Stimulated activated naive CD8-positive, alpha-beta T cell treated with anti-CD3 and anti-CD28 coated beads, Interleukin-15, Interleukin-2, amounts not matched to agents 100 ng/mL and 50 ng/mL, for 24 hours (primary cell): ENCODE data around the gene KLF9.

Source experiments
- H3K27ac Mint-ChIP-seq: one replicate; pipeline ENCODE4 v1.8.0; 2021; ENCODE audit warnings: mild to moderate bottlenecking, mixed read lengths
- H3K27me3 Mint-ChIP-seq: one replicate; pipeline ENCODE4 v1.8.0; 2021; ENCODE audit warnings: mixed read lengths
- H3K36me3 Mint-ChIP-seq: one replicate; pipeline ENCODE4 v1.8.0; 2021; ENCODE audit warnings: low read depth, mixed read lengths
- H3K4me1 Mint-ChIP-seq: one replicate; pipeline ENCODE4 v1.8.0; 2021; ENCODE audit warnings: low read depth, mixed read lengths
- H3K4me3 Mint-ChIP-seq: one replicate; pipeline ENCODE4 v1.8.0; 2021; ENCODE audit warnings: mild to moderate bottlenecking, mixed read lengths
- H3K9me3 Mint-ChIP-seq: one replicate; pipeline ENCODE4 v1.8.0; 2021; ENCODE audit warnings: mixed read lengths

Gene KLF9

DNA sequence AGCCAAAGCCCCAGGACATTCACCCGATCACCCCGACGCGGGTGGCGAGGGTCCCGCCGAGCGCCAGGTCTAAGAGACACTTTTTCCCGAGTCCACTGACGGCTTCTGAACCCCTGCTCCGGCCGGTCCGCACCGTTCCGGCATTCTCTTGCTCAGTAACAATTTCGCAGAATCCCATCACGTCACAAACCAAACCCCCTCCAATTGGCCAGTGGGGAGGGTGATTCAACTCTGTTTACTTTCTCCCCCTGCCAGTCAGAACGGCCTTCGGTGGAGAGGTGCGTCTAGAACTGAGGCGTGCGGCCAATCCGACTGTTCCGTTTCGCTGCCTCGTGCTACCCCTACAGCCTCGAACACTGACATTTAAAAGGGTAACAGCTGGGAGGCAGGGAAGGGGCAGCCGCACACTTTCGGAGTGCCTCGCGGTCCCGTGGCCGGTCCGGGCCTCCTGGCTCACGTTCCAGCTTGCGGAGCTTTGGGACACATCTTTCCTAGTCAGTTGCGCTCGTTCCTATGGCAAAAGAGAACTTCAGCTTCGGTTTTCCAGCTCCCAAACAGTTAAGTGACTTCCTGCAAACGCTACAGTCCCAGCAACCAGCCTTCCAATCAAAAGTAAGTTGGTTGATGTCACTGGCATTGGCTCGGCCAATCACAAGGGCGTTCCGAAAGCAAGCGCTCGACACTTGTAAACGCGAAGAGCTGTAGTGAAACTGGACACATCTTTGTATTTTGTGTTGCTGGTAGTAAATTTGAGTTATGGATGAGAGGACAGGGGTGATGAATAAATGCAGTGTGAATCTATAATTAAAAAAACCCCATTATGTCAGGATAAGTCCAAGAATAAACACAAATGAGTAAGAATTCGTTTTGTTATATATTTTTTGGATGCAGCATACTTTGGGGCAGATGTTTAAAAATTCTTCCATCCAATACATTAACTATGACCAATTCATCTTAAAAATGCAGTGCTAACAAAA, at the start of gene KLF9:
Gene KLF9, minus strand, starts transcription at position 859 of the 977 bp plus-strand sequence. CDS start 1,294 bp downstream, outside the sequence.
- Mint-ChIP-seq H3K4me3 (peak within 1 kb of the TSS; percentile 94), H3K4me1 (peaks cover 57% of the 10 kb centered on the region)

DNA sequence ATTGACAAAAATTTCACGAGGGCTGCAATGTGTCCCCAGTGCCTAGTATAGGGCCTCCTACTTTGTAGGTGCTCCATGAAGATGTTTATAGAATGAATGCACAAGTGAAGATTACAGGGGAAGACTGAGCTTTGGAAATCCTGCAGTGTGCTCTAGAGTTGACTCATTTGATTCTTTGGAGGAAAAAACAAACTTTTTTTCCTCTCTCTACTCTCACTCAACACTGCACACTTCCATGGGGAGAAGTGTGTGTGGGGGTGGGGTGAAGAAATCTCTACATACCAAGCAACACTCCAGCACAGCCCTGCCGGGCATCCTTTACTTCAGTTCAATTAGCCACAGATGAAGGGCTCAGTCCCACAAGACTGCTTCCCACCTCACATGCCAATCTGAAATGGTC, 49.4 kb upstream of the KLF9 start:
- Mint-ChIP-seq H3K36me3 (no peaks in the 10 kb centered on the region), H3K27me3 (no peaks in the 10 kb centered on the region), H3K9me3 (no peaks in the 10 kb centered on the region), H3K4me1 (peaks cover 38% of the 10 kb centered on the region), H3K4me3 (no peak overlapping the region), H3K27ac (no peak overlapping the region)

More for the DNA sequence above, at the start of gene KLF9:
- H3K36me3 Mint-ChIP-seq = no peaks in the 10 kb centered on the region
- H3K27ac Mint-ChIP-seq = peak within 1 kb of the TSS; percentile 96
- no peaks in the 10 kb centered on the region for H3K9me3 Mint-ChIP-seq
- no peaks in the 10 kb centered on the region for H3K27me3 Mint-ChIP-seq

DNA sequence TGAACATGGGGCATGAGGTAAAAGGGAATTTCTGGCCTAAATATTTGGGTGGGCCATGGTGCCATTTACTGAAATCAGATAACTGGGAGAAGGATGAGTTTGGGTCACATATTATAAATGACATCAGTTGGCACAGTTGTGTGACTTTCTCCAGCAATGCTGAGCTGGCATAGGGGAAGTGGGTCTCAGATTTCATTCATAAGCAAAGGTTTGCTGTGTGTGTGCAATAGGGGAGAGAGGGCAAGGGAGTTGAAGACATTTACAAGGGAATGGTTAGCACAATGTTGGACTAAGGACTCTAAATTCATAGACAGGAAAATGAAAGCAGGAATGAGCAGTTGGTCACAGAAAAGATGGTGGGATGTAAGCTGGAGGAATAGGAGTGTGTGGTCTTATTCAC, 47.8 kb upstream of the KLF9 start:
- no peaks in the 10 kb centered on the region for H3K9me3 Mint-ChIP-seq
- no peak overlapping the region for H3K27ac Mint-ChIP-seq
- no peaks in the 10 kb centered on the region for H3K27me3 Mint-ChIP-seq
- no peaks in the 10 kb centered on the region for H3K36me3 Mint-ChIP-seq
- no peak overlapping the region for H3K4me3 Mint-ChIP-seq
- peaks cover 23% of the 10 kb centered on the region for H3K4me1 Mint-ChIP-seq

- no peak overlapping the region for H3K27ac Mint-ChIP-seq
- H3K27me3 Mint-ChIP-seq = no peaks in the 10 kb centered on the region
- H3K4me1 Mint-ChIP-seq = no peaks in the 10 kb centered on the region
- no peaks in the 10 kb centered on the region for H3K9me3 Mint-ChIP-seq
- no peaks in the 10 kb centered on the region for H3K36me3 Mint-ChIP-seq
- no peak overlapping the region for H3K4me3 Mint-ChIP-seq
Observed at GRCh38 chr9:70457235-70457634, 42.8 kb upstream of the KLF9 start.

- Mint-ChIP-seq H3K4me1 (no peaks in the 10 kb centered on the region), H3K27me3 (no peaks in the 10 kb centered on the region), H3K9me3 (no peaks in the 10 kb centered on the region), H3K27ac (no peak overlapping the region), H3K4me3 (no peak overlapping the region), H3K36me3 (no peaks in the 10 kb centered on the region)
Observed at GRCh38 chr9:70455993-70456704, 41.7 kb upstream of the KLF9 start.

DNA sequence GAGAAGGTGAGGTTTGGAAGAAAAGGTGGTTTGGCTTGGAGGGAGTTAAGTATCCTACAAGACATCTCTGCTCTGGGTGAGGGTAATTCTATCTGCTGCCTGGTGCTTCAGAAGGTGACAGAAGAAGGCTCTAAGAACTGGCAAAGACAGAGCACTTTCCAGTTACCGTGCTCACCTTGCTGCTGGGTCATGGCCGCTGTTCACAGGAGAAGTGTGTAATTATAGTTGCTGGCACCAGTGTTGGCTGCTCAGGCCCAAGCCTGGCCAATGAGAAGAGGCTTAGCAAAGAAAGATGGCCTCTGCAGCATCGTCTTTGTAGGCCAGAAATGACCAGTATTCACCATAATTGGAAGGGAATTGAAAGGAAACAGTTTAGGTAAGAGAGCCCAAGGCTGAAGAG, 37.9 kb upstream of the KLF9 start:
- Mint-ChIP-seq H3K27ac (no peak overlapping the region), H3K27me3 (no peaks in the 10 kb centered on the region), H3K4me3 (no peak overlapping the region), H3K36me3 (no peaks in the 10 kb centered on the region), H3K9me3 (no peaks in the 10 kb centered on the region), H3K4me1 (no peaks in the 10 kb centered on the region)

GRCh38 chr9:70451765-70452164, 37.3 kb upstream of the KLF9 start:
- H3K36me3 Mint-ChIP-seq = no peaks in the 10 kb centered on the region
- no peak overlapping the region for H3K27ac Mint-ChIP-seq
- no peaks in the 10 kb centered on the region for H3K27me3 Mint-ChIP-seq
- no peaks in the 10 kb centered on the region for H3K9me3 Mint-ChIP-seq
- no peak overlapping the region for H3K4me3 Mint-ChIP-seq
- no peaks in the 10 kb centered on the region for H3K4me1 Mint-ChIP-seq

GRCh38 chr9:70450738-70451137, 36.3 kb upstream of the KLF9 start:
- H3K4me1 Mint-ChIP-seq = no peaks in the 10 kb centered on the region

DNA sequence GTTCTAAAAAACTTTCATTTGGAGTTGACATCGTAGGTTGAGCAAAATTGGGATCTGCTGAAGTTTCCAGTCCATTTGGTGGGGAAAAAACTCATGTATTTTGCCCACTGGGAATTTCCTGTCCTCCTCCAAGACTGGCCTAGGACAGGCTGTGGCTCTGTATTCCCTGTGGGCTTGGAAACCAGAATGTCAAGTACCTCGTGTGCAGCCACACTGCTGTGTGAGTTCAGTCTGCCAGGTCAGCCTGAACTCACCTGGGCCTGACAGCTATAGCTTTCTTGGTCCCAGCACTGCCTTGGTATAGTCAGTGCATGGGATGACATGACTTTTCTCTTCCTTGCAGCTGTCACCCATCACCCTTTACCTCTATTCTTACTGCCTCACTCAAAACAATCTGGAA, 35.0 kb upstream of the KLF9 start:
- Mint-ChIP-seq H3K27me3 (no peaks in the 10 kb centered on the region), H3K27ac (no peak overlapping the region), H3K4me3 (no peak overlapping the region), H3K36me3 (no peaks in the 10 kb centered on the region), H3K9me3 (no peaks in the 10 kb centered on the region), H3K4me1 (no peaks in the 10 kb centered on the region)

More at GRCh38 chr9:70450738-70451137, 36.3 kb upstream of the KLF9 start:
- no peak overlapping the region for H3K27ac Mint-ChIP-seq
- no peaks in the 10 kb centered on the region for H3K27me3 Mint-ChIP-seq
- no peak overlapping the region for H3K4me3 Mint-ChIP-seq
- no peaks in the 10 kb centered on the region for H3K36me3 Mint-ChIP-seq
- no peaks in the 10 kb centered on the region for H3K9me3 Mint-ChIP-seq

DNA sequence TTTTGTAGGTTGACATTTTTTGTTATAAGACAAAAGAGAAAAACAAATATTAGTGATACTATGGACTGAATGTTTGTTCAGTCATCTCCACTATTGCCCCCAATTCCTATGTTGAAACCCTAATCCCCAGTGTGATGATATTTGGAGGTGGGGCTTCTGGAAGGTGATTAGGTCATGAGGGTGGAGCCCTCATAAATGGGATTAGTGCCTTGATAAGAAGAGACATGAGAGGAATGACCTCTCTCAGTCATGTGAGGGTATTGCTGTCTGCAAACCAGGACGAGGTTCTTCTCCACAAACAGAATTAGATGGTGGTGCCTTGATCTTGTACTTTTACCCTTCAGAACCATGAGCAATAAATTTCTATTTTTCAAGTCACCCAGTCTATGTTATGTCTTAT, 34.5 kb upstream of the KLF9 start:
- no peaks in the 10 kb centered on the region for H3K4me1 Mint-ChIP-seq
- H3K9me3 Mint-ChIP-seq = no peaks in the 10 kb centered on the region
- no peaks in the 10 kb centered on the region for H3K27me3 Mint-ChIP-seq
- H3K4me3 Mint-ChIP-seq = no peak overlapping the region
- no peaks in the 10 kb centered on the region for H3K36me3 Mint-ChIP-seq
- H3K27ac Mint-ChIP-seq = no peak overlapping the region

- Mint-ChIP-seq H3K27me3 (no peaks in the 10 kb centered on the region), H3K36me3 (no peaks in the 10 kb centered on the region), H3K4me3 (no peak overlapping the region), H3K4me1 (no peaks in the 10 kb centered on the region), H3K9me3 (no peaks in the 10 kb centered on the region), H3K27ac (no peak overlapping the region)
Observed at GRCh38 chr9:70444904-70445303, 30.4 kb upstream of the KLF9 start.

- H3K4me1 Mint-ChIP-seq = peaks cover 12% of the 10 kb centered on the region
- no peaks in the 10 kb centered on the region for H3K9me3 Mint-ChIP-seq
- H3K4me3 Mint-ChIP-seq = no peak overlapping the region
- peaks cover 3% of the 10 kb centered on the region for H3K27me3 Mint-ChIP-seq
- no peaks in the 10 kb centered on the region for H3K36me3 Mint-ChIP-seq
- H3K27ac Mint-ChIP-seq = no peak overlapping the region
Observed at GRCh38 chr9:70442328-70442848, 27.9 kb upstream of the KLF9 start.

GRCh38 chr9:70441622-70442021, 27.2 kb upstream of the KLF9 start:
- Mint-ChIP-seq H3K27ac (no peak overlapping the region), H3K27me3 (peaks cover 3% of the 10 kb centered on the region), H3K4me1 (peaks cover 12% of the 10 kb centered on the region), H3K9me3 (no peaks in the 10 kb centered on the region), H3K36me3 (no peaks in the 10 kb centered on the region), H3K4me3 (no peak overlapping the region)

DNA sequence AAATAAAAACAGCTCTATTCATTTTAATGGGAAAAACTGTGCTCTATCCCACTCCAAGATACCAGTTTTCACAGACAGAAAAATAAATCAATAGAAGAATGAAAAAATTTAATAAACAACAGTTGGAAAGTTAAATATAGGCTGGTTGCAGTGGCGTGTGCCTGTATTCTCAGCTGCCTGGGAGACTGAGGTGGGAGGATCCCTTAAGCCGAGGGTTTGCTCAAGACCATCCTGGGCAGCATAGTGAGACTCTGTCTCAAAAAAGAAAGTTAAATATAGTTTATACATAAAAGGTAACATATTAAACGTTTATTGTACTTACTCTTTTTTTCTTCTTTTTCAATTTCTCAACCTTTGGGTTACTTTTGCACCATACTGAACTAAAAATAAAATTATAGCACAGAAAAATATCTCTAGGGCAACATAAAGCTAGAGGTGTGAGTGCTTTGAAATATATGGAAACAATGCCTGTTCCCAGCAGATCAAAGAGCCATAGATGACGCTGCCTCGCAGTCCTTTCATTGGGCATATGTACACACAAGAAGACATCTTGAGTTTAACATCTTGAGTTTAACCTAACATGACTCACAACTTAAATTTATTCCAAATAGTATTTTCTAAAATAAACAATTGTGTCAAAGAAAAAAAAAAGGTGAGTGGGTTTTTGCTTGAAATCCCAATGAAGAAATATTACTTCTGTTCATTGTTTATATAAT, 25.7 kb upstream of the KLF9 start:
- Mint-ChIP-seq H3K4me1 (peaks cover 12% of the 10 kb centered on the region), H3K27me3 (peaks cover 3% of the 10 kb centered on the region), H3K36me3 (no peaks in the 10 kb centered on the region), H3K27ac (no peak overlapping the region), H3K4me3 (no peak overlapping the region), H3K9me3 (no peaks in the 10 kb centered on the region)
